ENCODE measurements around the gene SMIM5. TPM values are rescaled to one million over a fixed set of nuclear protein-coding genes. Genes with fewer than 3 reads are reported as not detected.

Gene SMIM5, protein sequence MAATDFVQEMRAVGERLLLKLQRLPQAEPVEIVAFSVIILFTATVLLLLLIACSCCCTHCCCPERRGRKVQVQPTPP
- total RNA-seq, result not detected

DNA sequence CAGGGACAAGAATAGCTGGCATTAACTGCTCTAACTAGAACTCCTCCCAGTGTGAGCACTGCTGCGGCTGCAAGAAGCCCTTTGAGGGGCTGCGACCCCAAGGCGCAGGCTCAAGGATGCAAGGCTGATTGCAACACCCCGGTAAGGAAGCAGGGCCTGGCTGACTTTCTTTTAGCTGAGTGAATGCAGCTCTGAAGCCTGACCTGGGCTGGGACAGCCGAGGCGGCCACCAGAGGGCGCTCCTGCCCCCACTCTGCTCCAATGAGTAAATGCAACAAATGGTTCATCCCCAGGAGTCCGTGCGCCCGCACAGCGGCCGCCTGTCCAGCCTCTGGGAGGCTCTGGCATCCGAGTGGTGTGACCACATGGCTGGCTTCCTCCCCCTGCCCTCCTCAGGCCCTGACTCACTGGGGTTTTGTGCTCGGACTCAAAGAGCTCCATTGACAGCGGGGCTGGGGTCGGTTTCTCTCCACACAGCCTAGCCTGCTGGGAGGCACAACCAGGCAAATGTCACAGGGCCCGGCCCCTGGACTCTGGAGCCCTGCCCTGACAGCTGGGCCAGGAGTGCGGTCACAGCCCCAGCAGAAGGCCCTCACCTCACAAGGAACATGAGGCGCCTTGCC lies at the start of gene SMIM5:
Gene SMIM5 (plus strand): TSS at position 572 of the 623 bp plus-strand sequence. CDS start 6,768 bp downstream, outside the sequence.
- TF ChIP-seq CTCF (IDR thresholded peaks at IDR 0.05), result peak; percentile 89 to 93 (median 93)
- DNase-seq (ENCODE audit: low spot score in 2 of 2), result peak; percentile 75 to 94
- peaks cover 0 to 11% of the 10 kb centered on the region in 2 donors for H3K36me3 ChIP-seq
- H3K4me1 ChIP-seq, result peaks cover 11 to 19% of the 10 kb centered on the region in 2 donors
- peak within 1 kb of the TSS; percentile 79 to 82 for H3K27ac ChIP-seq
- H3K9me3 ChIP-seq, result no peaks in the 10 kb centered on the region
- peak within 1 kb of the TSS in 1 of 2 donors; percentile 24 for H3K4me3 ChIP-seq
- intact Hi-C loops (cut with DNase I), result loop anchor here (1.0 kb wide), 1 partner anchor 115 kb away; no protein-coding TSS in a partner anchor
- no peaks in the 10 kb centered on the region for H3K27me3 ChIP-seq

DNA sequence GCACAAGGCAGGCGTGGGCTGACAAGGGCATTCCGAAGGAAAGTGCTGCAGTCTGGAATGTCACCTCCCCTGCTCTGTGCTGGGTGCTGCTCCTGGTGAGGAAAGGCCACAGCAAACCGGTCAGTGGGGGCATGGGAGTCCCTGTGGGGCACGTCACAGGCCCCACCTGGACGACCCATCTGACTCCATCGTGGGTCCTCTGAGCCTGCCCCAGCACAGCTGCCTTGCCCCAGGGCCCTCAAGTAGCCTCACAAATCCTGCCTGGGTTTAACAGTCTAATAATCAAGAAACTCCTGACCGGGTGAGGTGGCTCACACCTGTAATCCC lies 48.4 kb upstream of the SMIM5 start:
- H3K27me3 ChIP-seq, result no peaks in the 10 kb centered on the region
- H3K9me3 ChIP-seq, result no peaks in the 10 kb centered on the region
- intact Hi-C loops (cut with DNase I), result no loop called here
- H3K4me1 ChIP-seq, result no peaks in the 10 kb centered on the region
- no peak overlapping the region for H3K27ac ChIP-seq
- H3K4me3 ChIP-seq, result no peak overlapping the region
- TF ChIP-seq CTCF (IDR thresholded peaks at IDR 0.05), result no peak
- H3K36me3 ChIP-seq, result no peaks in the 10 kb centered on the region
- DNase-seq (ENCODE audit: low spot score in 2 of 2), result no peak

GRCh38 chr17:75587675-75588595 lies 45.3 kb upstream of the SMIM5 start, which contains the start of gene MYO15B:
Gene MYO15B, plus strand, starts transcription at chr17:75587800. Its CDS starts 258 bp downstream, at chr17:75588058.
- intact Hi-C loops (cut with DNase I), result no loop called here
- Histone ChIP-seq H3K27me3 (no peaks in the 10 kb centered on the region), H3K36me3 (no peaks in the 10 kb centered on the region), H3K4me3 (peak within 1 kb of the TSS; percentile 71 to 79), H3K9me3 (no peaks in the 10 kb centered on the region), H3K4me1 (no peaks in the 10 kb centered on the region), H3K27ac (peak within 1 kb of the TSS; percentile 86 to 87)
- peak in 1 of 2 donors; percentile 79 for DNase-seq (ENCODE audit: low spot score in 2 of 2)
- peak; percentile 21 to 50 (median 34) for TF ChIP-seq CTCF (IDR thresholded peaks at IDR 0.05)

DNA sequence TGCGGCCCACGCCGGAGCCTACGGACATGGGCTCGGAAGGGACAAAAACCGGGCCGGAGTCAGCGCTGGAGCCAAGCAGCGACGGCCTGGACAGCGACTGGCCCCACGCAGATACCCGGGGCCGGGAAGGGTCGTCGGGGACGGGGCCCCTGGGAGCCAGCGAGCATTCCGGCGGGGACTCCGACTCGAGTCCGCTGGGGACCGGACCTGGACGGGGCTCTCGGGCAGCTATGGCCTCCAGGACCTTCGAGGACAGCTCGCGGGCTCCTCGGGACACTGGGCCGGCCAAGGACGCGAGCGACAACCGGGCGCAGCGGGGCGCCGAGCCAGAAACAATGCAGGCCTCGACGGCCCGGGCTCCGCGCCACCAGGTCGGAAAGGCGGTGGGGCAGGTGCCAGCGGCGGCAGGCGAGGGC lies 44.6 kb upstream of the SMIM5 start:
- DNase-seq (ENCODE audit: low spot score in 2 of 2), result peak in 1 of 2 donors; percentile 76
- intact Hi-C loops (cut with DNase I), result loop anchor here (1.0 kb wide), 2 partner anchors 63 to 162 kb away; partner anchors contain the start of gene LLGL2
- no peaks in the 10 kb centered on the region for H3K4me1 ChIP-seq
- H3K27ac ChIP-seq, result peak overlapping the region; percentile 86 to 87
- H3K9me3 ChIP-seq, result no peaks in the 10 kb centered on the region
- H3K4me3 ChIP-seq, result peak overlapping the region; percentile 71 to 79
- H3K36me3 ChIP-seq, result no peaks in the 10 kb centered on the region
- no peaks in the 10 kb centered on the region for H3K27me3 ChIP-seq
- no peak for TF ChIP-seq CTCF (IDR thresholded peaks at IDR 0.05)

GRCh38 chr17:75589012-75589918 lies 44.0 kb upstream of the SMIM5 start:
- Histone ChIP-seq H3K4me3 (peak overlapping the region; percentile 71 to 79), H3K27ac (peak overlapping the region; percentile 86 to 87), H3K27me3 (no peaks in the 10 kb centered on the region), H3K9me3 (no peaks in the 10 kb centered on the region), H3K4me1 (no peaks in the 10 kb centered on the region), H3K36me3 (no peaks in the 10 kb centered on the region)
- TF ChIP-seq CTCF (IDR thresholded peaks at IDR 0.05), result peak; percentile 46 to 97 (median 53)
- DNase-seq (ENCODE audit: low spot score in 2 of 2), result peak; percentile 54 to 93
- intact Hi-C loops (cut with DNase I), result loop anchor here (1.0 kb wide), 2 partner anchors 64 to 163 kb away; partner anchors contain the start of gene LLGL2
